Astrocyte (in vitro differentiated cells and primary cell): Measurements from ENCODE around the gene GGNBP2. TPM values are rescaled to one million over a fixed set of nuclear protein-coding genes. Genes with fewer than 3 reads are reported as not detected.

Experiments used
- DNase-seq: peaks from one replicate; pipeline ENCODE4 v3.0.0-alpha.2; 2010; ENCODE audit warnings: low read depth
- FAIRE-seq: peaks from 2 replicates; lab custom pipeline; 2011; peaks lifted over from hg19 to GRCh38; lab: Jason Lieb, UNC
- H2AFZ ChIP-seq: 2 replicates; pipeline ENCODE4 v1.6.0; 2012; ENCODE audit warnings: low read depth, low read length, inconsistent platforms
- H3K27ac ChIP-seq: 2 replicates; pipeline ENCODE4 v1.5.1; 2011; ENCODE audit warnings: low read depth, low read length, inconsistent platforms
- H3K27me3 ChIP-seq: 2 replicates; pipeline ENCODE4 v1.6.0; 2011; ENCODE audit warnings: low read length, inconsistent platforms; ENCODE audit not compliant: insufficient read depth
- H3K36me3 ChIP-seq: 2 replicates; pipeline ENCODE4 v1.5.1; 2011; ENCODE audit warnings: low read length, inconsistent platforms; ENCODE audit not compliant: insufficient read depth
- H3K4me1 ChIP-seq: 2 replicates; pipeline ENCODE4 v1.5.1; 2011; ENCODE audit warnings: low read length, inconsistent platforms; ENCODE audit not compliant: insufficient read depth
- H3K4me2 ChIP-seq: 2 replicates; pipeline ENCODE4 v1.6.0; 2012; ENCODE audit warnings: low read length, inconsistent platforms
- H3K4me3 ChIP-seq: 2 replicates; pipeline ENCODE4 v1.5.1; 2011; ENCODE audit warnings: low read depth, mild to moderate bottlenecking, low read length, inconsistent platforms; ENCODE audit not compliant: insufficient read depth
- H3K79me2 ChIP-seq: 2 replicates; pipeline ENCODE4 v1.6.0; 2012; ENCODE audit warnings: mild to moderate bottlenecking, low read length, inconsistent platforms; ENCODE audit not compliant: insufficient read depth
- H3K9ac ChIP-seq: 2 replicates; pipeline ENCODE4 v1.6.0; 2012; ENCODE audit warnings: mild to moderate bottlenecking, low read length, inconsistent platforms
- H3K9me3 ChIP-seq: 2 replicates; pipeline ENCODE4 v1.5.1; 2012; ENCODE audit warnings: low read depth, mild to moderate bottlenecking, low read length, inconsistent platforms; ENCODE audit not compliant: insufficient read depth
- H4K20me1 ChIP-seq: 2 replicates; pipeline ENCODE4 v1.6.0; 2012; ENCODE audit warnings: low read length, inconsistent platforms; ENCODE audit not compliant: insufficient read depth
- H3K27ac Mint-ChIP-seq: one replicate; pipeline ENCODE4 v1.8.0; 2021; ENCODE audit warnings: mild to moderate bottlenecking, mixed read lengths; ENCODE audit not compliant: unreplicated experiment
- H3K27me3 Mint-ChIP-seq: one replicate; pipeline ENCODE4 v1.8.0; 2021; ENCODE audit warnings: low read depth, mixed read lengths; ENCODE audit not compliant: unreplicated experiment
- H3K36me3 Mint-ChIP-seq: one replicate; pipeline ENCODE4 v1.8.0; 2021; ENCODE audit warnings: low read depth, mixed read lengths; ENCODE audit not compliant: unreplicated experiment
- H3K4me1 Mint-ChIP-seq: one replicate; pipeline ENCODE4 v1.8.0; 2021; ENCODE audit warnings: low read depth, mixed read lengths; ENCODE audit not compliant: unreplicated experiment
- H3K4me3 Mint-ChIP-seq: one replicate; pipeline ENCODE4 v1.8.0; 2021; ENCODE audit warnings: mild to moderate bottlenecking, moderate library complexity, mixed read lengths; ENCODE audit not compliant: unreplicated experiment
- H3K9me3 Mint-ChIP-seq: one replicate; pipeline ENCODE4 v1.8.0; 2021; ENCODE audit warnings: mild to moderate bottlenecking, mixed read lengths; ENCODE audit not compliant: unreplicated experiment
- CTCF ChIP-seq: IDR thresholded peaks from 2 replicates; pipeline ENCODE4 v1.5.1; 2011; ENCODE audit warnings: low read depth, mild to moderate bottlenecking, inconsistent platforms, low read length, moderate library complexity; ENCODE audit not compliant: insufficient read depth
- EZH2 ChIP-seq: IDR thresholded peaks from 2 replicates; pipeline ENCODE4 v1.6.1; 2012; ENCODE audit warnings: mild to moderate bottlenecking, low read length, inconsistent platforms; ENCODE audit not compliant: insufficient read depth
- total RNA-seq: library from RNA; stranded (reverse); gene quantifications from 2 replicates; pipeline ENCODE4 v1.2.1, GENCODE V29; 2021

Gene GGNBP2
- total RNA-seq, 1 donor from 2014 or later = 80.8 TPM

- TF ChIP-seq EZH2 (no peak), CTCF (no peak)
- Histone ChIP-seq H3K9ac (no peak overlapping the region), H3K4me2 (no peak overlapping the region), H2AFZ (no peak overlapping the region), H3K4me1 (peaks cover 11% of the 10 kb centered on the region), H3K4me3 (no peak overlapping the region), H4K20me1 (peaks cover 19% of the 10 kb centered on the region), H3K27me3 (no peaks in the 10 kb centered on the region), H3K79me2 (no peaks in the 10 kb centered on the region), H3K9me3 (no peaks in the 10 kb centered on the region), H3K36me3 (no peaks in the 10 kb centered on the region), H3K27ac (no peak overlapping the region)
- H3K27ac Mint-ChIP-seq = no peak overlapping the region
- no peak for FAIRE-seq
- DNase-seq = peak; percentile 82
- H3K4me1 Mint-ChIP-seq = no peaks in the 10 kb centered on the region
- peaks cover 7% of the 10 kb centered on the region for H3K36me3 Mint-ChIP-seq
- no peak overlapping the region for H3K4me3 Mint-ChIP-seq
- peaks cover 6% of the 10 kb centered on the region for H3K27me3 Mint-ChIP-seq
- no peaks in the 10 kb centered on the region for H3K9me3 Mint-ChIP-seq
Measured at GRCh38 chr17:36611345-36612072, 66.8 kb downstream of the GGNBP2 start.

- H3K9me3 ChIP-seq = no peaks in the 10 kb centered on the region
- no peak overlapping the region for H3K9ac ChIP-seq
- H3K27me3 Mint-ChIP-seq = peaks cover 6% of the 10 kb centered on the region
- H3K9me3 Mint-ChIP-seq = no peaks in the 10 kb centered on the region
- no peak overlapping the region for H3K27ac ChIP-seq
- no peak for FAIRE-seq
- no peaks in the 10 kb centered on the region for H3K4me1 Mint-ChIP-seq
- peaks cover 19% of the 10 kb centered on the region for H4K20me1 ChIP-seq
- no peak overlapping the region for H3K4me2 ChIP-seq
- H3K36me3 Mint-ChIP-seq = peaks cover 7% of the 10 kb centered on the region
- no peak overlapping the region for H3K4me3 Mint-ChIP-seq
- H3K36me3 ChIP-seq = no peaks in the 10 kb centered on the region
- TF ChIP-seq CTCF (no peak), EZH2 (no peak)
- DNase-seq = no peak
- no peak overlapping the region for H2AFZ ChIP-seq
- no peaks in the 10 kb centered on the region for H3K27me3 ChIP-seq
- H3K27ac Mint-ChIP-seq = no peak overlapping the region
- no peaks in the 10 kb centered on the region for H3K79me2 ChIP-seq
- no peak overlapping the region for H3K4me3 ChIP-seq
- peaks cover 11% of the 10 kb centered on the region for H3K4me1 ChIP-seq
Measured at GRCh38 chr17:36612323-36612722, 67.6 kb downstream of the GGNBP2 start.

GRCh38 chr17:36613155-36613554 lies 68.4 kb downstream of the GGNBP2 start:
- H3K4me1 ChIP-seq = peaks cover 11% of the 10 kb centered on the region
- TF ChIP-seq EZH2 (no peak), CTCF (no peak)
- no peak overlapping the region for H3K9ac ChIP-seq
- no peak overlapping the region for H3K27ac ChIP-seq
- peaks cover 13% of the 10 kb centered on the region for H4K20me1 ChIP-seq
- no peaks in the 10 kb centered on the region for H3K36me3 ChIP-seq
- H3K79me2 ChIP-seq = no peaks in the 10 kb centered on the region
- peaks cover 5% of the 10 kb centered on the region for H3K36me3 Mint-ChIP-seq
- H3K27me3 Mint-ChIP-seq = peaks cover 9% of the 10 kb centered on the region
- no peaks in the 10 kb centered on the region for H3K9me3 Mint-ChIP-seq
- H3K4me3 ChIP-seq = no peak overlapping the region
- H3K9me3 ChIP-seq = no peaks in the 10 kb centered on the region
- no peak overlapping the region for H3K4me3 Mint-ChIP-seq
- no peak overlapping the region for H3K4me2 ChIP-seq
- no peak for DNase-seq
- H3K27ac Mint-ChIP-seq = no peak overlapping the region
- H3K4me1 Mint-ChIP-seq = no peaks in the 10 kb centered on the region
- H3K27me3 ChIP-seq = no peaks in the 10 kb centered on the region
- no peak for FAIRE-seq
- no peak overlapping the region for H2AFZ ChIP-seq
